Suppressor macrophage (primary cell): ENCODE data around the gene HOXC9.

Experiments used
- DNase-seq, 4 experiments: peaks; one replicate each; pipeline ENCODE4 v3.0.0-alpha.2; 2020 to 2022

The HOXC9 gene

GRCh38 chr12:54015018-54015931 is 15.3 kb downstream of the HOXC9 start:
- no peak for DNase-seq

- no peak for DNase-seq
These were observed 16.1 kb downstream of the HOXC9 start for GRCh38 chr12:54016051-54016450.

DNA sequence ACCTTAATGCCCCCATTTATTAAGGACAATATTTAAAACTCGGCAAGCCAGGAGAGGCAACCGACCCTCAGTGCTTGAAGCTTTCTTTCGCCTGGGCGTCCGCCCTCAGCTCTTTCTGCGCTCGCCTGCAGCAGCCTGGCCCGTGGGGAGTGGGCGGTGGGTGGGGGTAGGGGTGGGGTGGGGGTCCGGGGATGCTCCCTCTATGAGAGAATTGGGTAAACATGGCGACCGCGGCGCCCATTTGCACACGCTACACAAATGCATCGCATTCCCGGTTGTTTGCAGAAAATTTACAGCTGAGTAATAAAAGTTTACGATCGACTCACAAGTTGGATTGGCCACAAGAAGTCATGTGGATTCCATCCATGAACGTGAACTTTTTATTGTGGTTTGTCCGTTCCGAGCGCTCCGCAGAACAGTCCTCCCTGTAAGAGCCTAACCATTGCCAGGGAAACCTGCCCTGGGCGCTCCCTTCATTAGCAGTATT is 16.6 kb downstream of the HOXC9 start:
- no peak for DNase-seq

DNA sequence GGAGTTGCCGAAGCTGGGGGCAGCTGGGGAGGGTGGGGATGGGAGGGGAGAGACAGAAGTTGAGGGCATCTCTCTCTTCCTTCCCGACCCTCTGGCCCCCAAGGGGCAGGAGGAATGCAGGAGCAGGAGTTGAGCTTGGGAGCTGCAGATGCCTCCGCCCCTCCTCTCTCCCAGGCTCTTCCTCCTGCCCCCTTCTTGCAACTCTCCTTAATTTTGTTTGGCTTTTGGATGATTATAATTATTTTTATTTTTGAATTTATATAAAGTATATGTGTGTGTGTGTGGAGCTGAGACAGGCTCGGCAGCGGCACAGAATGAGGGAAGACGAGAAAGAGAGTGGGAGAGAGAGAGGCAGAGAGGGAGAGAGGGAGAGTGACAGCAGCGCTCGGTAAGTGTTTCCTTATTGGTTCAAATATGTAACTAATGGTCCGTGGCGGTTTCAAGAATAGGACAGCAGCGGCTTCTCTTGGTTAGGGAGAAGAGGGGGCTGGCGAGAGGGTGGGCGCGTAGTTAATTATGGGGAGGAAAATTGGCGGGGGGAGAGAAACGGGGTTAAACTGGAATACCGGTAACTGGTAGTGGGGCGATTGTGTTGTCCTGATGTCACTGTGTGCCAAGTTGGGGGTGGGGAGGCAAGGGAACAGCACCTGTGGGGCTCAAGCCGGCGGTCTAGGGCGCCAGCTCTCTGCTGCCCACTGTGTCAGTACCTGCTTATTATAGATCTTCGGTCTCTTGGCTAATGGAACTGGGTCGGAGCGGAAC is 17.2 kb downstream of the HOXC9 start:
- no peak for DNase-seq

- DNase-seq = peak in 2 of 4 experiments; percentile 45 to 57
These were observed 18.0 kb downstream of the HOXC9 start for GRCh38 chr12:54017878-54018467.

DNA sequence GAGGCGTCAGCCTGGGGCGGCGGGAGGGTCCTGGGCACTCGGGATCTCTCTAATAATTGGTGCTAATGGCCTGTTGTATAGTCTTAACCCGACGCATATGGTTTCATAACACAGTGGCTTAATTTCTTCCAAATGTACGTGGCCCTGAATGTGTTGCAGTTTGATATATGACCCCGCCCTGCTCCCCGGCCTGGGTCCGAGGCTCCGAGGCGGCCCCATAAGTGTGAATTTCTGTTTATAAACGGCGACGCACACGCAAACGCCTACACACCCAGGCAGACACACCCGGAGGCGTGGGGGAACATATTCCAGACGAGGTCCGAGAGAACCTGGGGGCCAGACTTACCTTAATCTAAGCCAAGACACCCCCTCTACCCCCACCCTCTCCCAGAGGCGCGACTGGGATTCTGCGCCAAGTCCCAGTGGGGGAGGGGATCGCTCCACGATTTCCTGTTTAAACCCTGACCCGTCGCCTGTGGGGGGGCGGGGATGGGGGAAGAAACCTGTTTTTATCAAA is 18.6 kb downstream of the HOXC9 start:
- DNase-seq = no peak

- no peak for DNase-seq
These were observed 19.3 kb downstream of the HOXC9 start for GRCh38 chr12:54019091-54019811.

GRCh38 chr12:54019924-54020590 is 20.1 kb downstream of the HOXC9 start:
- DNase-seq = no peak

DNA sequence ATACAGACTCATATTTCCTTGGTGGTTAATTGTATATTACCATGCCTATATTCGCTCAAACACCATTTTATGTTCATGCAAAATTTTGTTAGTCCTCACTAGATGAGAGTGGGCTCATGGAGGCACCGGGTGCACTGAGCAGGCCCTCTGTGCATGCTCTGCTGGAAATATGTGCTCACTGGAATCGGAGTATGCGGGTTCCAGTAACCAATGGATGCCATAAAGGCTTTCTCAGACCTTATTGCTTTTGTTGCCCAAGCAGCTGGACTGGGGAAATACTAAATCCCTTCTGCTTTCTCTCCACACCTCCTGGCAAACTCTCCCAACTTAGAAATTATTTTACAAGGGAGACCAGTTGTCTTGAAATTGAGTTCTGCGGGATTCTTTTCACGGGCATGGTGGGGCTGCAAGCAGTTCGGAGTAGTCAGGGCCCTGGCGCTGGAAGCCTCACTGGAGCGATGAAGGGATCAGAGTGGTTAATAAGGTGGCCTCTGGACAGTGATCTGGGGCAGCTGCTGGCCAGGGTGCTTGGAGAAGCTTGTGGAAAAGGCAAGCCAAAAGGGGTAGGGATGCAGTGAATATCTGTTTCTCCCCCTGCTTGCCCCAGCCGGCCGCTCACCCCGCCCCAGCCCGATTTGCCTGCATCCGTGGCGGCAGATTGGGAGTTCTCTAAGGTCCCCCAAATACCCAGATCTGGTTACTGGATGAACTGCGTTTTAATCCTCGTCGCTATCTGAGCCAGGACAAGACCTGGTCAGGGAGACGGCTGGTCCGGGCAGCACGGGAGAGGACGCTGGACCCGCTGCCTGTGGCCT is 20.8 kb downstream of the HOXC9 start:
- no peak for DNase-seq

DNA sequence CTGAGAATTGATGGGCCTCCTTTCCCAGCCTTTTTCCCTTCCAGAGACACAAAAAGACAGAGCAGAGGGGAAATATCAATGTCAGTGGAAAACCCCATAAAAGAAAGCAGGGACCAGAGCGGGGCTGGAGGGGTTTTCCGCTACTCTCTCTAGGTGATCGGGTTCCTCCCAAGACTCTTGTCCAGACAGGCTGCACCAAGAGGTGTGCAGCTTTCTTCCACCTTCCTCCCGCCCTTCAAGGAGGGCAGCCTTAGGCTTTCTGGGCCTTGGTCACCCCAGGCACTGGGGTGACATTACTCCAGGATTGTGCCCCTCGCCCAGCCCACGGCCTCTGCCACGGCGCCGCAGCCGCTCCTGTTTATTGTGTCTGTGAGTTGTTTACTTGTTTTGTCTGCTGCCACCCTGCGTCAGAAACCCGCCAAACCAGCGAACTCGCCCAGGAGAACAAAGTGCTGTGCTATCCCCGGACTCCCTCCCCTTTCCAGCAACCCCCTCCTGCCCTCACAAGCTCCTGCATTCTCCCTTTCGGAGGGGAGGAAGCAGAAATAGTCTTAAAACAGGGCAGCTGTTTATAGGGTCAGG is 21.6 kb downstream of the HOXC9 start:
- DNase-seq = no peak

DNA sequence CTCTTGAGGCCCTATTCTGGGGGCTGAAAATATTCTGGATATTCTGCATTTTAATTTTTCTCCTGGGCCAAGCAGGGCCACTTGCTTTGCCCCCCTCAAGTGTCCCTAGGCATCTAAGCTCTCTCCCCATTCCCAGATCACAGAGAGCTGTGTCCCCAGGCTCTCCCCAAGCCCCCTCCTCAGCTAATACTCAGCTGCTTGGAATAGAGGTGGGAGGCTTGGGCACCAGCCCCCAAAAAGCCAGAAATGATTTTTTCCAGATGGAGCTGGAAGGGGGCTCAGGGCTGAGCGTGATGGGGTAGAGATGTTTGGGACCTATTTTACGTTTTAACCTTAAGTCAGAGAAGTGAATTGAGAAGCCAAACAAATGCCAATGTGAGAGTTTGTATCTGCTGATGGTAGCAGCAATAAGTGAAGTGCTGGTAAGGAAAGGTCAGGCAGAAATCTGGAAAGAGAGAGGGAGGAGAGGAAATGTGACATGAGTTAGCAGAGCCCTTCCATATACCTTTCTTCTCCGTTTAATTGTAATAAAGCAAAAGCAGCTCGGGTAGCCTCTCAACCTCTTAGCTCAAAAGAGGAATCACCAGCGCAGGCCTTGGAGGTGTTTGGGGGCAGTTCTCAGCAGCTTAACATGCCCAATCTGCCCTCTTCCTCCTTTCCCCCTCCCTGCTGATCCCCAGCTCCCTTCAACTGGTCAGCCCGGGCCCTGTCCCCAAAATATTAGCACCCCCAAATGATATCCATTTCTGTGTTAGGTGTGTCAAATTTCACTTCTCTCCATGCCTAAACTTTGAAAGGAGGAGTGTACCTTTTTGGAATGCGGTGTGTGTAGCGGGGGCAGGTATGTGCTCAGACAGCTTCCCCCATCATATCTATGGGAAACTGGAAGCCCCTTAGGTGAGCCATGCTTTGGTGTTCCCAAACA is 23.3 kb downstream of the HOXC9 start:
- no peak for DNase-seq

GRCh38 chr12:54024127-54024526 is 24.2 kb downstream of the HOXC9 start:
- no peak for DNase-seq

- no peak for DNase-seq
These were observed 24.8 kb downstream of the HOXC9 start for GRCh38 chr12:54024581-54025305.

DNA sequence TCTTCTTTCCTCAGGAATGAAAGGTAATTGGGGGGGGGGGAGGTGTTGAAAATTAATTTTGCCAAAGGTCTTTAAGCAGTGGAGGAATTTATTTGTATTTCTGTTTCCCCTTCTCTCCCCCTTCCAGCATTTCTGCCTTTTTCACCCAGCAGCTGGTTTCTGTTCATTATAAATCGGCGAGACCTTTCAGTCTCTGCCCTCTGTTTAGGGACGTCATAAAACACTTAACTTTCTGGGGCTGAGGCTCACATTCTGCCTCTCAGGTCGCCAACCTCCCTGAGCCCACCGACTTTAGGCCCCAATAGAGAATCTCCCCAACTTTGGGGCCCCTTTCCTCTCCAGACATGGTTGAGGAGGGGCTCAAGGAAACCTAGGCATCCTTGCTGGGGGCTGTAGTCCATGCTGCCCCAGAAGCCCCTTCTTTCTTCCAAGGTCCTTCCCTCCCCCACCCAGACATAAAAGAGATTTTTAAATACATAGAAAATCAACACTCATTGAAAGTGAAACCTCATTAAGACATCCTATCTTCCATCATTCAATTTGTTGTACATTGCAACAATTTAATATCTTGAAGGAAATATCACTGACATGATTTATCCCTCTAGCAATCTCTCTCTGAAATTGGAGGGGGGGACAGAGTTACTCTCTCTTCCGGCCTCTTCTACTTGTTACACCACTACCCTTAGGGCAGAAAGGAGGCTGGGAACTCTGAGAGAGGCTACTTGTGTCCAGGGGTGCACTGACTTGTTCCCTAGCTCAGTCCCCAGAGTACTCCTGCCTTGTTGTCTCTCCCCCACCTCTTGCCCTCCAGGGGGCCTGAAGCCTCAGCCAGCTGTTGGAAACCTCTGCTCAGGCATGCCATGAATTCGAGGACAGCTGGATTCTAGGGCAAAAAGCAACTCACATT is 25.8 kb downstream of the HOXC9 start:
- no peak for DNase-seq

GRCh38 chr12:54026640-54027441 is 26.9 kb downstream of the HOXC9 start:
- DNase-seq = no peak

DNA sequence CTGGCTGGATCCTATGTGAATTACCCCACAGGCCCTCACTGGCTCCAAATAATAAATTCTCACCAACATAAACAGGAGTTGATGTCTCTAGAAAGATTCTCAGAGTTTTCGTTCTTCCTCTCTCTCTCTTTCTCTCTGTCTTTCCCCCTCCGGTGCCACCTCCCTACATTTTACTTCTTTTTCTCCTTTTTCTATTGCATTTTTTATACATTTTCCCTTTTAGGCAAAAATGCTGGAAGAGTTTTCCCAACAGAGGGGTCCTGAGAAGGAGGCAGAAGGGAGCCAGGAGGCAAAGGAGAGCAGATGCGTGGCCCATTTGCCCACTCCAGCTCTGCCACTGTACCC is 27.5 kb downstream of the HOXC9 start:
- DNase-seq = no peak
